Natural killer cell (primary cell): Measurements from ENCODE around the gene DAZL. TPM values are rescaled to one million over a fixed set of nuclear protein-coding genes. Genes with fewer than 3 reads are reported as not detected.

Source experiments
- ATAC-seq, 3 donors: fragments of 150-1000 bp in 2 of 3; fragments of 200-7000 bp in 1 of 3; cut with Tn5 transposase; 1 replicate in 1 of 3; 2 replicates in 2 of 3; pipeline ENCODE4 v1.10.0; 2021; ENCODE audit warnings: mild to moderate bottlenecking in 2 of 3, moderate library complexity in 2 of 3
- DNase-seq, 2 donors: peaks; one replicate each; pipeline versions ENCODE4 v3.0.0 to v3.0.0-alpha.2; 2013 to 2021; ENCODE audit warnings: mixed read lengths in 1 of 2
- H3K27ac ChIP-seq: one replicate; pipeline ENCODE4 v1.5.1; 2013; ENCODE audit warnings: mild to moderate bottlenecking, low read length
- H3K27me3 ChIP-seq: one replicate; pipeline ENCODE4 v1.6.1; 2013; ENCODE audit warnings: low read length; ENCODE audit not compliant: control insufficient read depth, insufficient read depth
- H3K36me3 ChIP-seq: one replicate; pipeline ENCODE4 v1.6.1; 2013; ENCODE audit warnings: low read length; ENCODE audit not compliant: control insufficient read depth, insufficient read depth
- H3K4me1 ChIP-seq: one replicate; pipeline ENCODE4 v1.6.1; 2013; ENCODE audit warnings: low read length; ENCODE audit not compliant: control insufficient read depth, insufficient read depth
- H3K4me3 ChIP-seq: one replicate; pipeline ENCODE4 v1.5.1; 2013; ENCODE audit warnings: low read length
- H3K9me3 ChIP-seq: one replicate; pipeline ENCODE4 v1.6.1; 2013; ENCODE audit warnings: low read length; ENCODE audit not compliant: control insufficient read depth, insufficient read depth
- H3K27ac Mint-ChIP-seq, 2 donors: one replicate each; pipeline ENCODE4 v1.8.0; 2022; ENCODE audit warnings: mild to moderate bottlenecking in 2 of 2, mixed read lengths in 2 of 2, moderate library complexity in 1 of 2
- H3K27me3 Mint-ChIP-seq, 2 donors: one replicate each; pipeline ENCODE4 v1.8.0; 2022; ENCODE audit warnings: low read depth in 2 of 2, mixed read lengths in 2 of 2
- H3K36me3 Mint-ChIP-seq: one replicate; pipeline ENCODE4 v1.8.0; 2022; ENCODE audit warnings: mixed read lengths
- H3K4me1 Mint-ChIP-seq, 2 donors: one replicate each; pipeline ENCODE4 v1.8.0; 2022; ENCODE audit warnings: mixed read lengths in 2 of 2
- H3K4me3 Mint-ChIP-seq: one replicate; pipeline ENCODE4 v1.8.0; 2022; ENCODE audit warnings: mild to moderate bottlenecking, moderate library complexity, mixed read lengths
- H3K9me3 Mint-ChIP-seq, 2 donors: one replicate each; pipeline ENCODE4 v1.8.0; 2022; ENCODE audit warnings: mixed read lengths in 2 of 2
- WGBS: methylation state at CpG from one replicate; pipeline ENCODE4 v1.1.7; 2013; ENCODE audit warnings: missing lambda C conversion rate; ENCODE audit not compliant: insufficient coverage; 5-methylcytosine and 5-hydroxymethylcytosine counted together
- intact Hi-C: fragments of 100-400 bp; cut with micrococcal nuclease; formaldehyde crosslinking; loops from one replicate; pipeline ENCODE4 v1.14.2; 2022
- total RNA-seq, 4 donors: library from RNA; stranded (reverse); fragments of 120-200 nt in 1 of 4; gene quantifications; one replicate each; pipeline versions ENCODE4 v1.2.3 to v1.2.4, GENCODE V29; 2013 to 2022
- TF ChIP-seq, protein P1 (sequence below): fragments of 200-600 bp; IDR thresholded peaks from one replicate; pipeline ENCODE4 v1.8.0; 2022; ENCODE audit warnings: antibody characterized with exemption

DAZL gene
- total RNA-seq, 3 donors from 2014 or later (not counting 1 experiment from before 2014, with no cell fraction given) = not detected

DNA sequence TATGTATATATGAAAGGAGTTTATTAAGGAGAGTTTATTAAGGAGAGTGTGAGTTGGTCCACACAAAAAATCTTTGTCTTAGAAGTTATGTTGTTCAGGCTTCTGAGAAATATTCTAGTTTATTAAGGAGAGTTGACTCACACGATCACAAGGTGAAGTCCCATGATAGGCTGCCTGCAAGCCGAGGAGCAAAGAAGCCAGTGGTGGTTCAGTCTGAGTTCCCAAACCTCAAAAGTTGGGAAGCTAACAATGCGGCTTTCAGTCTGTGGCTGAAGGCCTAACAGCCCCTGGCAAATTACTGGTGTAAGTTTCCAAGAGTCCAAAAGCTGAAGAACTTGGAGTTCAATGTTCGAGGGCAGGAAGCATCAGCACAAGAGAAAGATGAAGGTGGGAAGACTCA, 42.4 kb upstream of the DAZL start:
- no peak overlapping the region for H3K4me3 ChIP-seq
- H3K9me3 Mint-ChIP-seq = no peaks in the 10 kb centered on the region
- ATAC-seq (no peak), DNase-seq (no peak)
- H3K36me3 Mint-ChIP-seq = no peaks in the 10 kb centered on the region
- intact Hi-C loops = no loop called here
- H3K27me3 ChIP-seq = peaks cover 2% of the 10 kb centered on the region
- no peaks in the 10 kb centered on the region for H3K9me3 ChIP-seq
- TF ChIP-seq, protein P1, sequence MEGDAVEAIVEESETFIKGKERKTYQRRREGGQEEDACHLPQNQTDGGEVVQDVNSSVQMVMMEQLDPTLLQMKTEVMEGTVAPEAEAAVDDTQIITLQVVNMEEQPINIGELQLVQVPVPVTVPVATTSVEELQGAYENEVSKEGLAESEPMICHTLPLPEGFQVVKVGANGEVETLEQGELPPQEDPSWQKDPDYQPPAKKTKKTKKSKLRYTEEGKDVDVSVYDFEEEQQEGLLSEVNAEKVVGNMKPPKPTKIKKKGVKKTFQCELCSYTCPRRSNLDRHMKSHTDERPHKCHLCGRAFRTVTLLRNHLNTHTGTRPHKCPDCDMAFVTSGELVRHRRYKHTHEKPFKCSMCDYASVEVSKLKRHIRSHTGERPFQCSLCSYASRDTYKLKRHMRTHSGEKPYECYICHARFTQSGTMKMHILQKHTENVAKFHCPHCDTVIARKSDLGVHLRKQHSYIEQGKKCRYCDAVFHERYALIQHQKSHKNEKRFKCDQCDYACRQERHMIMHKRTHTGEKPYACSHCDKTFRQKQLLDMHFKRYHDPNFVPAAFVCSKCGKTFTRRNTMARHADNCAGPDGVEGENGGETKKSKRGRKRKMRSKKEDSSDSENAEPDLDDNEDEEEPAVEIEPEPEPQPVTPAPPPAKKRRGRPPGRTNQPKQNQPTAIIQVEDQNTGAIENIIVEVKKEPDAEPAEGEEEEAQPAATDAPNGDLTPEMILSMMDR = no peak
- H3K36me3 ChIP-seq = no peaks in the 10 kb centered on the region
- H3K27me3 Mint-ChIP-seq = peaks cover 3 to 7% of the 10 kb centered on the region in 2 donors
- H3K4me1 ChIP-seq = no peaks in the 10 kb centered on the region
- H3K4me3 Mint-ChIP-seq = no peak overlapping the region
- no peak overlapping the region for H3K27ac Mint-ChIP-seq
- no peaks in the 10 kb centered on the region for H3K4me1 Mint-ChIP-seq
- 96% methylated on average over 4 of the region's 4 CpGs for WGBS
- no peak overlapping the region for H3K27ac ChIP-seq

DNA sequence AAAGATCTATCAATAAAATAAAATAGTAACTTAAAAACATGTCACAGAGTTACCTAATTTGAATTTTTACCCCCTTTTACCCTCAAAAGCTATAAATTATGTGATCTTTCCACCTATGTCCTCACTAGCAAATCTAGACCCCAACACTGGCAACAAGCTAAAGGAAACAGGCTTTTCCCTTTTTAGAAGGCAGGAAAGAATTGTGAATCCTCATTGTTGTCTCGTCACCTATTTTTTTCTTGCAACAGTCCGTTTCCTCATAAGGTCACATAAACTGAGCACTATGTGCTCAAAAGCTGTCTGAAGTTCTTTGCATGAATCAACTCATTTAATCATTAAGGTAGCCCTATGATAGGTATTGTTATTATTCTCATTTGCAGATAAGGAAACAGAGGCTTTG, 34.6 kb upstream of the DAZL start:
- DNase-seq = no peak
- Histone ChIP-seq H3K4me1 (no peaks in the 10 kb centered on the region), H3K9me3 (no peaks in the 10 kb centered on the region), H3K36me3 (no peaks in the 10 kb centered on the region), H3K27ac (no peak overlapping the region), H3K4me3 (no peak overlapping the region), H3K27me3 (peaks cover 2% of the 10 kb centered on the region)
- Mint-ChIP-seq H3K4me1 (no peaks in the 10 kb centered on the region), H3K4me3 (no peak overlapping the region), H3K27me3 (peaks cover 13 to 31% of the 10 kb centered on the region in 2 donors), H3K9me3 (no peaks in the 10 kb centered on the region), H3K36me3 (no peaks in the 10 kb centered on the region), H3K27ac (no peak overlapping the region)
- intact Hi-C loops = no loop called here
- WGBS = 66% methylated on average over 2 of the region's 2 CpGs
- ATAC-seq = no peak
- TF ChIP-seq, protein P1 = no peak

DNA sequence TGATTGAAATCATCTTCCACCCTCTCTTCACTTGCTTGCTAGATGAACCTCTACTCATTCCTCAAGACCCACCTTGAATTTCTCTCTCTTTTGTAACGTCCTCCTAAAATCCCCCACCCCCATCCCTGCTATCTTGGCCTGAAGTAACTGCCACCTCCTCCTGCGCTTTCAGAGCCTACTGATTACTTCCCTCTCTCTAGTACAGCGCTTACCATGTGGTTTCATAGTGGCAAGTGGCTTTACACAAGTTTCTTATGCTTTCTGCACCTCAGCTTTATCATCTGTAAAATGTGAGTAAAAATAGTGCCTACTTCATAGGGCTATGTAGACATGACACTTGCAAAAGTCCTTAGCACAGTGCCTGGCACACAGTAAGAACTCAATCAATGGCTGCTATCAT, 28.7 kb upstream of the DAZL start:
- ATAC-seq = peak; percentile 24 to 80 (median 36)
- Mint-ChIP-seq H3K4me1 (peaks cover 7 to 13% of the 10 kb centered on the region in 2 donors), H3K4me3 (no peak overlapping the region), H3K27me3 (peaks cover 15 to 22% of the 10 kb centered on the region in 2 donors), H3K36me3 (no peaks in the 10 kb centered on the region), H3K9me3 (no peaks in the 10 kb centered on the region), H3K27ac (peak overlapping the region in 1 of 2 donors; percentile 44)
- H3K4me3 ChIP-seq = no peak overlapping the region
- H3K27me3 ChIP-seq = no peaks in the 10 kb centered on the region
- intact Hi-C loops = no loop called here
- H3K4me1 ChIP-seq = no peaks in the 10 kb centered on the region
- WGBS = 21% methylated on average over 3 of the region's 3 CpGs
- TF ChIP-seq, protein P1 = no peak
- DNase-seq = no peak
- H3K36me3 ChIP-seq = no peaks in the 10 kb centered on the region
- H3K27ac ChIP-seq = no peak overlapping the region
- H3K9me3 ChIP-seq = no peaks in the 10 kb centered on the region

GRCh38 chr3:16632395-16632794, 27.2 kb upstream of the DAZL start:
- Mint-ChIP-seq H3K9me3 (no peaks in the 10 kb centered on the region), H3K27ac (no peak overlapping the region), H3K4me1 (peaks cover 7 to 13% of the 10 kb centered on the region in 2 donors), H3K4me3 (no peak overlapping the region), H3K27me3 (peaks cover 12 to 25% of the 10 kb centered on the region in 2 donors), H3K36me3 (no peaks in the 10 kb centered on the region)
- no peaks in the 10 kb centered on the region for H3K36me3 ChIP-seq
- H3K9me3 ChIP-seq = no peaks in the 10 kb centered on the region
- intact Hi-C loops = no loop called here
- no peak overlapping the region for H3K4me3 ChIP-seq
- ATAC-seq = no peak
- no peaks in the 10 kb centered on the region for H3K4me1 ChIP-seq
- TF ChIP-seq, protein P1 = no peak
- DNase-seq = no peak
- H3K27me3 ChIP-seq = no peaks in the 10 kb centered on the region
- H3K27ac ChIP-seq = no peak overlapping the region
- WGBS = 73% methylated on average over 2 of the region's 2 CpGs
